Gastrocnemius medialis (tissue), 4 donors: ENCODE data around the gene ITPRIP.

ENCODE experiments used
- POLR2A ChIP-seq, 2 donors: fragments of 450-650 bp; IDR thresholded peaks; one replicate each; pipeline ENCODE4 v1.6.1; 2017; ENCODE audit warnings: antibody characterized with exemption in 2 of 2, mild to moderate bottlenecking in 2 of 2, moderate library complexity in 2 of 2
- TF ChIP-seq, protein P1 (sequence below), 5 experiments: fragments of 450-650 bp in 3 of 5; fragments of 200-600 bp in 2 of 5; sonication (generic) in 2 of 5; IDR thresholded peaks in 4 of 5; conservative IDR thresholded peaks in 1 of 5; 1 replicate in 4 of 5; 2 replicates in 1 of 5; pipeline ENCODE4 v1.5.1; 2016 to 2019; ENCODE audit warnings: antibody characterized with exemption in 5 of 5, mild to moderate bottlenecking in 3 of 5, moderate library complexity in 3 of 5

DNA sequence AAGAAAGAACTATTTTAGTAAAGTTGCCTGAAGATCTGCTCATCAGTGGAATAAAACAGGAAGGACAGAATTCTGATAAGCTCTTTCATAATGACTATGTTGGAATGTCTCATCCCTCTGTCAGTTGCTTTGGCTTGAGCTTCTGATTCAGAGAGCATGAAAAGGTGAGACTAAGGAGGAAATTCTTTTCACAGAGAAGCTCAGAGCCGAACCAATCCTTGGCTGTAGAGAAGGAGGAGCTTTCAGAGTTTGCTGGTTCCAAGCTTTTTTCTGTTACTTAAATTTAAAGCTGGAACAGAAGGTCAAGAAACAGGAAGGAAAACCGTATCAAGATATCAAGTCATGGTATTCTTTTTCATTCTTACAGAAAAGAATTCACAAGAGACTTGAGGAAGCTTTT is 45.3 kb downstream of the ITPRIP start:
- TF ChIP-seq, protein P1, sequence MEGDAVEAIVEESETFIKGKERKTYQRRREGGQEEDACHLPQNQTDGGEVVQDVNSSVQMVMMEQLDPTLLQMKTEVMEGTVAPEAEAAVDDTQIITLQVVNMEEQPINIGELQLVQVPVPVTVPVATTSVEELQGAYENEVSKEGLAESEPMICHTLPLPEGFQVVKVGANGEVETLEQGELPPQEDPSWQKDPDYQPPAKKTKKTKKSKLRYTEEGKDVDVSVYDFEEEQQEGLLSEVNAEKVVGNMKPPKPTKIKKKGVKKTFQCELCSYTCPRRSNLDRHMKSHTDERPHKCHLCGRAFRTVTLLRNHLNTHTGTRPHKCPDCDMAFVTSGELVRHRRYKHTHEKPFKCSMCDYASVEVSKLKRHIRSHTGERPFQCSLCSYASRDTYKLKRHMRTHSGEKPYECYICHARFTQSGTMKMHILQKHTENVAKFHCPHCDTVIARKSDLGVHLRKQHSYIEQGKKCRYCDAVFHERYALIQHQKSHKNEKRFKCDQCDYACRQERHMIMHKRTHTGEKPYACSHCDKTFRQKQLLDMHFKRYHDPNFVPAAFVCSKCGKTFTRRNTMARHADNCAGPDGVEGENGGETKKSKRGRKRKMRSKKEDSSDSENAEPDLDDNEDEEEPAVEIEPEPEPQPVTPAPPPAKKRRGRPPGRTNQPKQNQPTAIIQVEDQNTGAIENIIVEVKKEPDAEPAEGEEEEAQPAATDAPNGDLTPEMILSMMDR (IDR thresholded peaks at IDR 0.05 in 4 of 5, conservative IDR thresholded peaks at IDR 0.05 in 1 of 5), result no peak
- no peak for TF ChIP-seq POLR2A (IDR thresholded peaks at IDR 0.05)
